Mammary epithelial cell (primary cell): ENCODE results near the gene AOX1.

Experiments
- CTCF ChIP-seq, 2 donors: IDR thresholded peaks in 1 of 2; conservative IDR thresholded peaks in 1 of 2; 2 replicates each; pipeline ENCODE4 v1.5.1; 2011 to 2012; ENCODE audit warnings: inconsistent platforms in 2 of 2, low read length in 2 of 2, mild to moderate bottlenecking in 2 of 2, control low read depth in 1 of 2, low read depth in 1 of 2; ENCODE audit not compliant: insufficient read depth in 1 of 2; ENCODE audit errors: extremely low read depth in 1 of 2
- EZH2 ChIP-seq: IDR thresholded peaks from 2 replicates; pipeline ENCODE4 v1.6.1; 2012; ENCODE audit warnings: low read length, inconsistent platforms, borderline replicate concordance

- no peak for TF ChIP-seq CTCF (conservative IDR thresholded peaks at IDR 0.05 in 1 of 2, IDR thresholded peaks at IDR 0.05 in 1 of 2; ENCODE audit: extremely low read depth in 1 of 2, insufficient read depth in 1 of 2, low read depth in 1 of 2, low read length in 2 of 2)
- TF ChIP-seq EZH2: no peak
These were observed 10.1 kb downstream of the AOX1 start for GRCh38 chr2:200595913-200596312.
